H1 (cell line): ENCODE measurements around the gene PSMB5. TPM values are rescaled to one million over a fixed set of nuclear protein-coding genes. Genes with fewer than 3 reads are reported as not detected.

Experiments used
- ASH2L ChIP-seq: fragments of 200-600, 300-600 bp; sonication (generic); IDR thresholded peaks from one replicate; pipeline ENCODE4 v1.7.1; 2017; ENCODE audit warnings: low read length
- BACH1 ChIP-seq: IDR thresholded peaks from 2 replicates; pipeline ENCODE4 v1.6.1; 2012; ENCODE audit warnings: low read length, improper control_type of control experiment
- CTBP2 ChIP-seq: IDR thresholded peaks from 2 replicates; pipeline ENCODE4 v1.7.0; 2011; ENCODE audit warnings: borderline replicate concordance, mild to moderate bottlenecking, moderate library complexity, mixed read lengths, low read length; ENCODE audit not compliant: insufficient read depth, insufficient read length
- CTCF ChIP-seq, 3 experiments: IDR thresholded peaks; 1 replicate in 2 of 3; 2 replicates in 1 of 3; pipeline versions ENCODE4 v1.5.1 to v1.6.1; 2011; ENCODE audit warnings: low read length in 3 of 3, mild to moderate bottlenecking in 3 of 3, inconsistent platforms in 2 of 3, low read depth in 1 of 3, moderate library complexity in 1 of 3; ENCODE audit not compliant: insufficient read depth in 1 of 3; ENCODE audit errors: control extremely low read depth in 1 of 3
- FOSL1 ChIP-seq: IDR thresholded peaks from 2 replicates; pipeline ENCODE4 v1.6.1; 2011; ENCODE audit warnings: mild to moderate bottlenecking, low read depth, low read length, moderate library complexity; ENCODE audit not compliant: insufficient read depth
- HDAC6 ChIP-seq: IDR thresholded peaks from one replicate; pipeline ENCODE4 v1.7.1; 2012; ENCODE audit warnings: low read depth, mild to moderate bottlenecking, inconsistent platforms, low read length, moderate library complexity
- MAFK ChIP-seq: IDR thresholded peaks from 2 replicates; pipeline ENCODE4 v1.6.1; 2012; ENCODE audit warnings: low read depth, mild to moderate bottlenecking, improper control_type of control experiment, low read length
- POLR2A ChIP-seq, 2 experiments: IDR thresholded peaks; 1 replicate in 1 of 2; 2 replicates in 1 of 2; pipeline ENCODE4 v1.6.1; 2011; ENCODE audit warnings: low read depth in 2 of 2, low read length in 2 of 2, mild to moderate bottlenecking in 2 of 2; ENCODE audit errors: control extremely low read depth in 1 of 2
- polyA plus RNA-seq, 7 experiments: library from polyadenylated mRNA; depleted of rRNA in 3 of 7; stranded (reverse) in 5 of 7; unstranded in 2 of 7; fragments of >200 nt in 5 of 7; fragments of 200-250 nt in 2 of 7; gene quantifications; 1 replicate in 5 of 7; 2 replicates in 1 of 7; 4 replicates in 1 of 7; pipeline versions ENCODE4 v1.2.1 to v1.2.3, GENCODE V29; 2011 to 2013; ENCODE audit warnings: missing spikeins in 2 of 7, mixed read lengths in 2 of 7
- total RNA-seq: library from RNA; stranded (reverse); fragmentation: NEBNext Ultra II Directional; extraction: Animal tissue kit (Norgen Biotek cat#: 25700); gene quantifications from 2 replicates; pipeline ENCODE4 v1.2.1, GENCODE V29; 2021

The PSMB5 gene
- total and polyA plus RNA-seq, 2 of the 8 experiments (the other 6 are each of a cell fraction or from before 2014, with no cell fraction given) = 254 to 510 TPM

GRCh38 chr14:22986508-22987054, 48.1 kb downstream of the PSMB5 start (continued):
- TF ChIP-seq CTCF (IDR thresholded peaks at IDR 0.05; ENCODE audit: control extremely low read depth in 1 of 3, insufficient read depth in 1 of 3, low read depth in 1 of 3, low read length in 3 of 3) = peak; percentile 74 to 96 (median 90)
- no peak for TF ChIP-seq FOSL1
- TF ChIP-seq POLR2A (IDR thresholded peaks at IDR 0.05; ENCODE audit: control extremely low read depth in 1 of 2, low read depth in 2 of 2, low read length in 2 of 2) = no peak
- TF ChIP-seq MAFK = no peak
- no peak for TF ChIP-seq HDAC6
- TF ChIP-seq CTBP2 = no peak
- no peak for TF ChIP-seq BACH1
- no peak for TF ChIP-seq ASH2L
